Stimulated activated CD4-positive, alpha-beta T cell treated with anti-CD3 and anti-CD28 coated beads, TNF-alpha, amount 100 ng/mL, for 48 hours (primary cell): ENCODE measurements around the gene C1QTNF9.
"Not testable (repeated sequence)": the region's sequence is repeated elsewhere in the genome, so short reads cannot be mapped to it uniquely, and the experiment has no call there.

Source experiments
- DNase-seq, 3 donors: peaks; one replicate each; pipeline ENCODE4 v3.0.0-alpha.2; 2020; ENCODE audit warnings: low read depth in 3 of 3

C1QTNF9 gene

GRCh38 chr13:24323036-24323738 lies 13.8 kb downstream of the C1QTNF9 start:
- no peak for DNase-seq

GRCh38 chr13:24323739-24324075 lies 14.3 kb downstream of the C1QTNF9 start:
- DNase-seq = no peak

- DNase-seq = not testable (repeated sequence)
Observed at GRCh38 chr13:24327598-24327997, 18.2 kb downstream of the C1QTNF9 start.

- DNase-seq = no peak
Observed at GRCh38 chr13:24328145-24328544, 18.8 kb downstream of the C1QTNF9 start.

- DNase-seq = no peak
Observed at GRCh38 chr13:24338721-24339120, 29.3 kb downstream of the C1QTNF9 start.

GRCh38 chr13:24339937-24340607 lies 30.7 kb downstream of the C1QTNF9 start:
- DNase-seq = no peak

GRCh38 chr13:24340608-24340955 lies 31.2 kb downstream of the C1QTNF9 start:
- DNase-seq = no peak

- no peak for DNase-seq
Observed at GRCh38 chr13:24341439-24341838, 32.1 kb downstream of the C1QTNF9 start.

- DNase-seq = no peak
Observed at GRCh38 chr13:24348385-24348784, 39.0 kb downstream of the C1QTNF9 start.

- DNase-seq = no peak
Observed at GRCh38 chr13:24348797-24349515, 39.6 kb downstream of the C1QTNF9 start.

GRCh38 chr13:24349778-24350664 lies 40.6 kb downstream of the C1QTNF9 start:
- not testable (repeated sequence) for DNase-seq

GRCh38 chr13:24351423-24351822 lies 42.0 kb downstream of the C1QTNF9 start:
- no peak for DNase-seq

GRCh38 chr13:24353736-24354135 lies 44.4 kb downstream of the C1QTNF9 start:
- no peak for DNase-seq

- no peak for DNase-seq
Observed at GRCh38 chr13:24355103-24355502, 45.7 kb downstream of the C1QTNF9 start.

GRCh38 chr13:24356270-24356669 lies 46.9 kb downstream of the C1QTNF9 start:
- no peak for DNase-seq

GRCh38 chr13:24356837-24357236 lies 47.5 kb downstream of the C1QTNF9 start:
- no peak for DNase-seq

- DNase-seq = no peak
Observed at GRCh38 chr13:24357756-24358155, 48.4 kb downstream of the C1QTNF9 start.

GRCh38 chr13:24358836-24359235 lies 49.5 kb downstream of the C1QTNF9 start:
- not testable (repeated sequence) for DNase-seq

- DNase-seq = not testable (repeated sequence)
Observed at GRCh38 chr13:24359252-24359651, 49.9 kb downstream of the C1QTNF9 start.

GRCh38 chr13:24360106-24360505 lies 50.7 kb downstream of the C1QTNF9 start:
- no peak for DNase-seq

- no peak for DNase-seq
Observed at GRCh38 chr13:24361113-24361512, 51.7 kb downstream of the C1QTNF9 start.

- DNase-seq = no peak
Observed at GRCh38 chr13:24361852-24362366, 52.5 kb downstream of the C1QTNF9 start.
